Body of pancreas (tissue), 4 donors: ENCODE results near the gene NEK3. TPM values are rescaled to one million over a fixed set of nuclear protein-coding genes. Genes with fewer than 3 reads are reported as not detected.

Source experiments
- ATAC-seq: fragments of 150-250 bp; one replicate; pipeline ENCODE4 v1.9.1; 2016
- DNase-seq, 4 donors: peaks; one replicate each; pipeline ENCODE4 v3.0.0-alpha.2; 2019
- H3K27ac ChIP-seq, 4 donors: fragments of 200-600 bp; sonication (generic); 1 replicate in 3 of 4; 2 replicates in 1 of 4; pipeline versions ENCODE4 v1.5.1 to v1.6.1; 2016 to 2019; ENCODE audit warnings: mild to moderate bottlenecking in 1 of 4, mixed read lengths in 1 of 4, moderate library complexity in 1 of 4
- H3K27me3 ChIP-seq, 2 donors: fragments of 200-600 bp; sonication (generic); one replicate each; pipeline ENCODE4 v1.6.0; 2016; ENCODE audit warnings: mild to moderate bottlenecking in 1 of 2
- H3K36me3 ChIP-seq, 2 donors: fragments of 200-600 bp; sonication (generic); replicated peaks in 1 of 2; 2 replicates each; pipeline ENCODE4 v1.5.1; 2016; ENCODE audit warnings: low read depth in 2 of 2; ENCODE audit not compliant: insufficient read depth in 1 of 2
- H3K4me1 ChIP-seq: fragments of 200-600 bp; sonication (generic); one replicate; pipeline ENCODE4 v1.6.0; 2016
- H3K4me3 ChIP-seq, 2 donors: fragments of 200-600 bp; sonication (generic); 1 replicate in 1 of 2; 2 replicates in 1 of 2; pipeline ENCODE4 v1.5.1; 2016 to 2019
- H3K9me3 ChIP-seq, 3 donors: fragments of 200-600 bp; sonication (generic); 1 replicate in 2 of 3; 2 replicates in 1 of 3; pipeline ENCODE4 v1.5.1; 2016
- CTCF ChIP-seq, 7 experiments: fragments of 450-650 bp in 4 of 7; fragments of 200-600 bp in 3 of 7; sonication (generic) in 3 of 7; IDR thresholded peaks; one replicate each; pipeline ENCODE4 v1.5.1; 2016 to 2019; ENCODE audit warnings: antibody characterized with exemption in 7 of 7
- POLR2A ChIP-seq, 3 donors: fragments of 450-650 bp; IDR thresholded peaks; one replicate each; pipeline ENCODE4 v1.6.1; 2016; ENCODE audit warnings: antibody characterized with exemption in 3 of 3, mild to moderate bottlenecking in 2 of 3
- WGBS, 2 donors: methylation state at CpG; one replicate each; pipeline ENCODE4 v1.1.5; 2017; 5-methylcytosine and 5-hydroxymethylcytosine counted together
- intact Hi-C: fragments of 100-400 bp; cut with DNase I; formaldehyde crosslinking; loops from one replicate; pipeline ENCODE4 v1.15.1; 2023
- total RNA-seq, 2 donors: library from RNA; depleted of rRNA; stranded (reverse); fragments of >200 nt; gene quantifications; one replicate each; pipeline ENCODE4 v1.1.0, GENCODE V29; 2016

The NEK3 gene
- total RNA-seq, 2 donors from 2014 or later: 19.7 to 25.4 TPM

GRCh38 chr13:52130641-52131040 is 28.8 kb downstream of the NEK3 start:
- Histone ChIP-seq H3K27me3 (no peaks in the 10 kb centered on the region), H3K27ac (no peak overlapping the region), H3K4me3 (no peak overlapping the region), H3K36me3 (peaks cover 4 to 17% of the 10 kb centered on the region in 2 donors), H3K4me1 (peaks cover 20% of the 10 kb centered on the region), H3K9me3 (no peaks in the 10 kb centered on the region)
- DNase-seq: no peak
- TF ChIP-seq CTCF (IDR thresholded peaks at IDR 0.05): no peak
- TF ChIP-seq POLR2A (IDR thresholded peaks at IDR 0.05): no peak
- ATAC-seq: no peak
- intact Hi-C loops: loop anchor here (10.0 kb wide), 1 partner anchor 316 kb away; no protein-coding TSS in a partner anchor

DNA sequence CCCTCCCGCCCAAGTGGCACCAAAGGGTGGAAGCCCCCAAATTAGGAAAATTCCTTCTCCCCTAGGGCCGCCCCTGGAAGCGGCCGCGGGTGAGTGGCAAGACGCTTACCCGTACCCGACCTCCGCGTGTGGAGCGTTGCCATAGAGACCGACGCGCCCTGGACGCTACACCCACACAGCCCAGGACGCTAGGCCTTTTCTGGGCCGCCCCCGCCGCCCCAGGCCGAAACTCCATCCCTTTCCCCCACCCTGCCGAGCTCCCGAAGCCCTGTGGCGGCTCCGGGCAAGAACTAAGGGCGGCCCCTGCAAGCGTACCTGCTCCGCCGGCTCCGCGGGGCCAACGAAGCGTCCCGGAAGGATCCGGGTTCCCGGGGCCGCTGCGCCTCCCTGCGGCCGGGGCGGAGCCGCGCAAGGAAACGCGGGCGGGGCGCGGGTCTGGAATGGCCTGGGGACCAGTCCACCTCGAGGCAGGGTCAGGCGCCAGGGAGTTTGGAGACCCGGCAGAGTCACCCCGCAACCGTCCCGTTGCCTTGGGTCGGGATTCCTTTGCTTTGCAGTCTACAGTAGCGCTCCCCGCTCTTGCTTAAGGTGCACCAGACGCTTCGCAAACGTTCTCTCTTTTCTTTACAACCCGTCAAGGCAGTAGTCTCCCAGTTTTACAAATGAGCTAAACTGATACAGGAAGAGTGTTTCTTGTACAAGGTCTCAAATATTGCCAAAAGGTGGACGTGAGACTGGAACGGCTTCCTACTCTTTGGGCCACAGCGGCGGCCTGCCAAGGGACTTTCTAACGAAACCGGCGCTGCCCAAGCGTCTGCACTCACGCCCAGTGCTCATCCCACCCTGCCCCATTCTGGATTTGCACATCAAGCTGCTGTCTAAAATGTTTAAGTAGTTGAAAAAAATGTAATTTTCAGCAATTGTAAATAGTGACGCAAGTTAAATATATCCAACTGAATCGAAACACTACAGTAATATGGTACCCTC is 30.4 kb downstream of the NEK3 start, which contains the start of gene NEK5:
Gene NEK5 (minus strand): TSS at position 360 of the 987 bp plus-strand sequence. CDS start 1,591 bp downstream, outside the sequence.
- TF ChIP-seq POLR2A (IDR thresholded peaks at IDR 0.05): no peak
- peak; percentile 71 to 88 (median 81) for TF ChIP-seq CTCF (IDR thresholded peaks at IDR 0.05)
- peak within 1 kb of the TSS in 3 of 4 donors; percentile 4 to 38 (median 19) for H3K27ac ChIP-seq
- H3K36me3 ChIP-seq: peaks cover 0 to 14% of the 10 kb centered on the region in 2 donors
- no peaks in the 10 kb centered on the region for H3K9me3 ChIP-seq
- peak within 1 kb of the TSS; percentile 25 to 65 for H3K4me3 ChIP-seq
- intact Hi-C loops: loop anchor here (10.0 kb wide), 2 partner anchors 124 to 284 kb away; partner anchors contain the start of gene TMEM272
- 10 to 28% methylated on average over 30 to 71 of the region's 71 CpGs for WGBS, 2 donors
- H3K4me1 ChIP-seq: peaks cover 20% of the 10 kb centered on the region
- no peaks in the 10 kb centered on the region for H3K27me3 ChIP-seq
- ATAC-seq (peak; percentile 85), DNase-seq (peak; percentile 61 to 78 (median 68))

GRCh38 chr13:52127783-52128702 is 31.4 kb downstream of the NEK3 start:
- TF ChIP-seq CTCF (IDR thresholded peaks at IDR 0.05): peak; percentile 55 to 94 (median 91)
- no peak for TF ChIP-seq POLR2A (IDR thresholded peaks at IDR 0.05)
- H3K4me1 ChIP-seq: peaks cover 20% of the 10 kb centered on the region
- intact Hi-C loops: loop anchor here (10.0 kb wide), 2 partner anchors 123 to 283 kb away; partner anchors contain the start of gene TMEM272
- peak overlapping the region; percentile 25 to 65 for H3K4me3 ChIP-seq
- no peaks in the 10 kb centered on the region for H3K9me3 ChIP-seq
- H3K27ac ChIP-seq: peak overlapping the region in 3 of 4 donors; percentile 4 to 38 (median 19)
- ATAC-seq (peak; percentile 83), DNase-seq (peak; percentile 62 to 73 (median 71))
- 1% methylated on average over 32 to 33 of the region's 33 CpGs for WGBS, 2 donors
- H3K27me3 ChIP-seq: no peaks in the 10 kb centered on the region
- peaks cover 0 to 10% of the 10 kb centered on the region in 2 donors for H3K36me3 ChIP-seq

GRCh38 chr13:52127378-52127777 is 32.0 kb downstream of the NEK3 start:
- no peak for DNase-seq
- 8 to 12% methylated on average over 6 of the region's 6 CpGs for WGBS, 2 donors

More at GRCh38 chr13:52127378-52127777, 32.0 kb downstream of the NEK3 start:
- Histone ChIP-seq H3K36me3 (peaks cover 0 to 3% of the 10 kb centered on the region in 2 donors), H3K27ac (peak overlapping the region in 1 of 4 donors; percentile 4), H3K9me3 (no peaks in the 10 kb centered on the region), H3K4me1 (peaks cover 20% of the 10 kb centered on the region), H3K27me3 (no peaks in the 10 kb centered on the region), H3K4me3 (no peak overlapping the region)
- no peak for ATAC-seq
- no peak for TF ChIP-seq POLR2A (IDR thresholded peaks at IDR 0.05)
- no peak for TF ChIP-seq CTCF (IDR thresholded peaks at IDR 0.05)
- intact Hi-C loops: loop anchor here (10.0 kb wide), 2 partner anchors 123 to 283 kb away; partner anchors contain the start of gene TMEM272
